K562 (cell line): ENCODE results near the gene STUB1. TPM values are rescaled to one million over a fixed set of nuclear protein-coding genes. Genes with fewer than 3 reads are reported as not detected.
A peak's percentile ranks its signal among the peaks of the same experiment; 100 is the strongest.

Source experiments
- CTCFL ChIP-seq: IDR thresholded peaks from 2 replicates; pipeline ENCODE4 v1.6.1; 2011; ENCODE audit warnings: borderline replicate concordance, low read depth, mild to moderate bottlenecking, moderate library complexity, low read length; ENCODE audit not compliant: insufficient read depth, poor library complexity, severe bottlenecking
- E2F6 ChIP-seq, 2 experiments: IDR thresholded peaks; 2 replicates each; pipeline ENCODE4 v1.6.1; 2011; ENCODE audit warnings: borderline replicate concordance in 1 of 2, control low read depth in 1 of 2, low read depth in 1 of 2, low read length in 1 of 2, mild to moderate bottlenecking in 1 of 2, mixed read lengths in 1 of 2, moderate library complexity in 1 of 2; ENCODE audit not compliant: insufficient read depth in 1 of 2, insufficient read length in 1 of 2, poor library complexity in 1 of 2, severe bottlenecking in 1 of 2; ENCODE audit errors: extremely low read depth in 1 of 2
- HINFP ChIP-seq: fragments of 450-650 bp; conservative IDR thresholded peaks from 2 replicates; pipeline ENCODE4 v1.6.1; 2016; ENCODE audit warnings: missing genetic modification characterization, low read depth, mild to moderate bottlenecking, control low read depth, missing compliant biosample characterization
- KDM4B ChIP-seq, 2 experiments: fragments of 450-650 bp in 1 of 2; sonication (generic) in 1 of 2; IDR thresholded peaks; 2 replicates each; pipeline ENCODE4 v1.6.1; 2016 to 2017; ENCODE audit warnings: borderline replicate concordance in 2 of 2, antibody characterized with exemption in 1 of 2, low read depth in 1 of 2, mild to moderate bottlenecking in 1 of 2
- MAX ChIP-seq: sonication (generic); formaldehyde crosslinking; IDR thresholded peaks from 2 replicates; pipeline ENCODE4 v1.9.0; 2022; ENCODE audit warnings: mild to moderate bottlenecking, missing genetic modification reagents
- MED1 ChIP-seq: sonication (generic); formaldehyde crosslinking; IDR thresholded peaks from 2 replicates; pipeline ENCODE4 v1.8.1; 2023; ENCODE audit warnings: missing genetic modification reagents, borderline replicate concordance
- MITF ChIP-seq: IDR thresholded peaks from 2 replicates; pipeline ENCODE4 v1.6.1; 2014; ENCODE audit warnings: antibody characterized with exemption
- NFE2L1 ChIP-seq: fragments of 450-650 bp; IDR thresholded peaks from 2 replicates; pipeline ENCODE4 v1.6.1; 2016; ENCODE audit warnings: missing genetic modification characterization, low read depth, mild to moderate bottlenecking, missing compliant biosample characterization, moderate library complexity, borderline replicate concordance
- NR0B1 ChIP-seq: fragments of 450-650 bp; IDR thresholded peaks from one replicate; pipeline ENCODE4 v1.6.1; 2018; ENCODE audit warnings: mild to moderate bottlenecking, moderate library complexity; ENCODE audit not compliant: partially characterized antibody
- POLR2A ChIP-seq: fragments of 450-650 bp; conservative IDR thresholded peaks from 2 replicates; pipeline ENCODE4 v1.6.1; 2016
- POLR2AphosphoS5 ChIP-seq: IDR thresholded peaks from 2 replicates; pipeline ENCODE4 v1.6.1; 2011; ENCODE audit warnings: mild to moderate bottlenecking, low read depth, low read length, moderate library complexity; ENCODE audit not compliant: control insufficient read depth, insufficient read depth
- PTBP1 ChIP-seq: fragments of 200-400 bp; formaldehyde crosslinking; IDR thresholded peaks from 2 replicates; pipeline ENCODE4 v1.6.1; 2017; ENCODE audit warnings: low read depth, low read length
- SNRNP70 ChIP-seq: fragments of 200-400 bp; formaldehyde crosslinking; optimal IDR thresholded peaks from 2 replicates; pipeline ENCODE3; 2017; ENCODE audit warnings: low read depth, low read length
- SOX6 ChIP-seq: fragments of 450-650 bp; IDR thresholded peaks from 2 replicates; pipeline ENCODE4 v1.6.1; 2014; ENCODE audit warnings: mild to moderate bottlenecking
- TFAM ChIP-seq: fragments of 250-450 bp; sonication (Bioruptor Pico); conservative IDR thresholded peaks from 2 replicates; pipeline ENCODE4 v1.5.0; 2021; ENCODE audit warnings: mild to moderate bottlenecking, moderate library complexity
- THAP7 ChIP-seq: fragments of 250-450 bp; sonication (Bioruptor Pico); IDR thresholded peaks from 2 replicates; pipeline ENCODE4 v1.5.0; 2021
- ZNF274 ChIP-seq: IDR thresholded peaks from 2 replicates; pipeline ENCODE4 v1.6.1; 2011; ENCODE audit warnings: low read depth, mild to moderate bottlenecking, low read length, moderate library complexity, borderline replicate concordance
- polyA plus RNA-seq, 8 experiments: library from polyadenylated mRNA; depleted of rRNA in 4 of 8; stranded (reverse) in 5 of 8; unstranded in 3 of 8; fragments of >200 nt; fragmentation: Nextera tagmentation in 2 of 8; fragmentation: Illumina TruSeq in 1 of 8; extraction: Ambion mirVana in 2 of 8; extraction: Trizol in 1 of 8; gene quantifications; 2 replicates each; pipeline versions ENCODE4 v1.2.1 to v1.2.3, GENCODE V29; 2011 to 2014; ENCODE audit warnings: inconsistent platforms in 1 of 8, missing spikeins in 1 of 8
- total RNA-seq, 7 experiments: library from RNA; depleted of rRNA in 6 of 7; stranded (reverse); fragments of >200 nt in 6 of 7; fragmentation: Illumina TruSeq in 2 of 7; extraction: Trizol in 2 of 7; gene quantifications; 2 replicates each; pipeline versions ENCODE4 v1.2.1 to v1.2.3, GENCODE V29; 2011 to 2021; ENCODE audit warnings: low replicate concordance in 1 of 7

Gene STUB1
- total and polyA plus RNA-seq, 9 of the 15 experiments (the other 6 are each of a cell fraction or from before 2014, with no cell fraction given) = 10.6 to 251 (median 152) TPM

GRCh38 chr16:720990-721764 is 41.0 kb downstream of the STUB1 start, which contains the start of gene ANTKMT (continued):
- TF ChIP-seq HINFP (tag) = no peak
- no peak for TF ChIP-seq TFAM (CRISPR knock-in tag)
- TF ChIP-seq POLR2A = peak; percentile 76
- TF ChIP-seq MAX (CRISPR knock-in tag) = peak; percentile 93
- no peak for TF ChIP-seq ZNF274
- peak; percentile 93 for TF ChIP-seq THAP7 (CRISPR knock-in tag)
- peak; percentile 98 to 99 for TF ChIP-seq E2F6 (IDR thresholded peaks at IDR 0.05; ENCODE audit: borderline replicate concordance in 1 of 2, extremely low read depth in 1 of 2, insufficient read depth in 1 of 2, insufficient read length in 1 of 2, low read depth in 1 of 2, low read length in 1 of 2, poor library complexity in 1 of 2, severe bottlenecking in 1 of 2)
- no peak for TF ChIP-seq SNRNP70
- TF ChIP-seq NR0B1 = no peak
- TF ChIP-seq PTBP1 = 0 out of 2 replicates have a peak, but pooled peaks have one; percentile 20
- TF ChIP-seq POLR2AphosphoS5 = peak; percentile 73
- peak; percentile 56; the same call in 1 of the 2 replicates for TF ChIP-seq SOX6
- 0 out of 4 replicates have a peak, but pooled peaks of 1 of the 2 experiments have one; percentile 15 for TF ChIP-seq KDM4B (IDR thresholded peaks at IDR 0.05; ENCODE audit: borderline replicate concordance in 2 of 2, low read depth in 1 of 2)
- TF ChIP-seq CTCFL = peak; percentile 69
- no peak for TF ChIP-seq NFE2L1 (tag)
- TF ChIP-seq MITF = peak; percentile 5; the same call in 1 of the 2 replicates
- TF ChIP-seq MED1 (CRISPR knock-in tag) = no peak
